CD4-positive, alpha-beta T cell (primary cell): ENCODE measurements around the gene CACNA2D1. TPM values are rescaled to one million over a fixed set of nuclear protein-coding genes. Genes with fewer than 3 reads are reported as not detected.

Experiments used
- ATAC-seq: fragments of 200-7000 bp; cut with Tn5 transposase; one replicate; pipeline ENCODE4 v1.10.0; 2022; ENCODE audit warnings: mild to moderate bottlenecking; ENCODE audit not compliant: poor library complexity
- CTCF ChIA-PET: fragments of 350-600 bp; sonication (Branson Sonifier 250); formaldehyde crosslinking; loops from one replicate; lab custom pipeline; 2021; ENCODE audit warnings: antibody characterized with exemption, inconsistent platforms; lab: Charles Lee
- POLR2A ChIA-PET: fragments of 350-600 bp; sonication (Branson Sonifier 250); formaldehyde crosslinking; loops from one replicate; lab custom pipeline; 2021; ENCODE audit warnings: antibody characterized with exemption, inconsistent platforms; lab: Charles Lee
- DNase-seq, 14 experiments: peaks; one replicate each; pipeline ENCODE4 v3.0.0-alpha.2; 2013 to 2020; ENCODE audit warnings: mixed read lengths in 2 of 14
- H3K27ac ChIP-seq, 2 donors: one replicate each; pipeline versions ENCODE4 v1.5.1 to v1.7.0; 2013; ENCODE audit warnings: low read length in 2 of 2, low read depth in 1 of 2, mild to moderate bottlenecking in 1 of 2
- H3K27me3 ChIP-seq, 2 experiments: 1 replicate in 1 of 2; 2 replicates in 1 of 2; pipeline versions ENCODE4 v1.6.1 to v1.7.0; 2013; ENCODE audit warnings: low read length in 2 of 2, control low read depth in 1 of 2, mild to moderate bottlenecking in 1 of 2, moderate library complexity in 1 of 2; ENCODE audit not compliant: insufficient read depth in 2 of 2, control insufficient read depth in 1 of 2
- H3K36me3 ChIP-seq: one replicate; pipeline ENCODE4 v1.6.1; 2013; ENCODE audit warnings: low read length, control low read depth; ENCODE audit not compliant: insufficient read depth
- H3K4me1 ChIP-seq: one replicate; pipeline ENCODE4 v1.6.1; 2013; ENCODE audit warnings: low read length, control low read depth; ENCODE audit not compliant: insufficient read depth
- H3K4me3 ChIP-seq: one replicate; pipeline ENCODE4 v1.5.1; 2013; ENCODE audit warnings: mild to moderate bottlenecking, low read length, moderate library complexity
- H3K9me3 ChIP-seq, 2 experiments: 1 replicate in 1 of 2; 2 replicates in 1 of 2; pipeline versions ENCODE4 v1.6.1 to v1.7.0; 2013; ENCODE audit warnings: low read length in 2 of 2, mild to moderate bottlenecking in 2 of 2, control low read depth in 1 of 2, moderate library complexity in 1 of 2; ENCODE audit not compliant: control insufficient read depth in 1 of 2, insufficient read depth in 1 of 2
- H3K27ac Mint-ChIP-seq: one replicate; pipeline ENCODE4 v1.8.0; 2020; ENCODE audit warnings: mixed read lengths
- H3K27me3 Mint-ChIP-seq: one replicate; pipeline ENCODE4 v1.8.0; 2021; ENCODE audit warnings: mixed read lengths
- H3K36me3 Mint-ChIP-seq: one replicate; pipeline ENCODE4 v1.8.0; 2021; ENCODE audit warnings: low read depth, mixed read lengths
- H3K4me1 Mint-ChIP-seq: one replicate; pipeline ENCODE4 v1.8.0; 2021; ENCODE audit warnings: low read depth, mixed read lengths
- H3K4me3 Mint-ChIP-seq: one replicate; pipeline ENCODE4 v1.8.0; 2020; ENCODE audit warnings: mild to moderate bottlenecking, mixed read lengths
- H3K9me3 Mint-ChIP-seq: one replicate; pipeline ENCODE4 v1.8.0; 2020; ENCODE audit warnings: mixed read lengths
- CTCF ChIP-seq: fragments of 200-600 bp; IDR thresholded peaks from one replicate; pipeline ENCODE4 v1.8.0; 2022; ENCODE audit warnings: antibody characterized with exemption, mild to moderate bottlenecking
- intact Hi-C, 2 experiments: fragments of 100-400 bp; cut with DNase I in 1 of 2; cut with micrococcal nuclease in 1 of 2; formaldehyde crosslinking; loops; one replicate each; pipeline versions ENCODE4 v1.15.1 to v1.9.0; 2023 to 2025; cut with DNase I, micrococcal nuclease
- total RNA-seq, 174 experiments: library from RNA in 2 of 174; stranded (reverse) in 2 of 174; gene quantifications; one replicate each; pipeline ENCODE4 v1.2.3 and lab custom pipeline; 2021 to 2026

Gene CACNA2D1
- total RNA-seq, 2 experiments from 2014 or later: not detected

GRCh38 chr7:82393076-82393839 lies 50.3 kb downstream of the CACNA2D1 start:
- Histone ChIP-seq H3K27me3 (no peaks in the 10 kb centered on the region), H3K4me3 (no peak overlapping the region), H3K36me3 (no peaks in the 10 kb centered on the region), H3K27ac (no peak overlapping the region), H3K9me3 (peaks cover 0 to 4% of the 10 kb centered on the region in 2 experiments), H3K4me1 (no peaks in the 10 kb centered on the region)
- Mint-ChIP-seq H3K36me3 (no peaks in the 10 kb centered on the region), H3K4me3 (no peak overlapping the region), H3K27ac (no peak overlapping the region), H3K4me1 (no peaks in the 10 kb centered on the region), H3K27me3 (no peaks in the 10 kb centered on the region), H3K9me3 (no peaks in the 10 kb centered on the region)
- CTCF ChIA-PET: no interaction called here
- no peak for DNase-seq
- intact Hi-C loops: no loop called here
- POLR2A ChIA-PET: no interaction called here
- no peak for TF ChIP-seq CTCF
- no peak for ATAC-seq

- no peaks in the 10 kb centered on the region for H3K4me1 Mint-ChIP-seq
- no peak overlapping the region for H3K4me3 Mint-ChIP-seq
- ChIA-PET POLR2A (no interaction called here), CTCF (no interaction called here)
- intact Hi-C loops: no loop called here
- no peak overlapping the region for H3K27ac Mint-ChIP-seq
- H3K9me3 ChIP-seq: peaks cover 0 to 4% of the 10 kb centered on the region in 2 experiments
- no peaks in the 10 kb centered on the region for H3K27me3 ChIP-seq
- TF ChIP-seq CTCF: no peak
- no peak for DNase-seq
- ATAC-seq: no peak
- H3K4me3 ChIP-seq: no peak overlapping the region
- no peaks in the 10 kb centered on the region for H3K36me3 ChIP-seq
- H3K4me1 ChIP-seq: no peaks in the 10 kb centered on the region
- H3K27me3 Mint-ChIP-seq: no peaks in the 10 kb centered on the region
- no peak overlapping the region for H3K27ac ChIP-seq
- H3K36me3 Mint-ChIP-seq: no peaks in the 10 kb centered on the region
- no peaks in the 10 kb centered on the region for H3K9me3 Mint-ChIP-seq
These were observed 52.6 kb downstream of the CACNA2D1 start for GRCh38 chr7:82390936-82391335.

- ChIA-PET CTCF (no interaction called here), POLR2A (no interaction called here)
- no peak for TF ChIP-seq CTCF
- Mint-ChIP-seq H3K36me3 (no peaks in the 10 kb centered on the region), H3K27ac (no peak overlapping the region), H3K27me3 (no peaks in the 10 kb centered on the region), H3K9me3 (no peaks in the 10 kb centered on the region), H3K4me3 (no peak overlapping the region), H3K4me1 (no peaks in the 10 kb centered on the region)
- intact Hi-C loops: no loop called here
- no peak for DNase-seq
- H3K27me3 ChIP-seq: no peaks in the 10 kb centered on the region
- H3K4me1 ChIP-seq: no peaks in the 10 kb centered on the region
- H3K36me3 ChIP-seq: no peaks in the 10 kb centered on the region
- H3K27ac ChIP-seq: no peak overlapping the region
- H3K9me3 ChIP-seq: peaks cover 0 to 4% of the 10 kb centered on the region in 2 experiments
- H3K4me3 ChIP-seq: no peak overlapping the region
- no peak for ATAC-seq
These were observed 53.7 kb downstream of the CACNA2D1 start for GRCh38 chr7:82389876-82390275.
